ENCODE measurements around the gene JMJD8. TPM values are rescaled to one million over a fixed set of nuclear protein-coding genes. Genes with fewer than 3 reads are reported as not detected.

The JMJD8 gene
- total RNA-seq, 2 donors from 2014 or later: 40.7 to 72.1 TPM

- no peak overlapping the region for H3K4me3 ChIP-seq
- TF ChIP-seq, protein P1, sequence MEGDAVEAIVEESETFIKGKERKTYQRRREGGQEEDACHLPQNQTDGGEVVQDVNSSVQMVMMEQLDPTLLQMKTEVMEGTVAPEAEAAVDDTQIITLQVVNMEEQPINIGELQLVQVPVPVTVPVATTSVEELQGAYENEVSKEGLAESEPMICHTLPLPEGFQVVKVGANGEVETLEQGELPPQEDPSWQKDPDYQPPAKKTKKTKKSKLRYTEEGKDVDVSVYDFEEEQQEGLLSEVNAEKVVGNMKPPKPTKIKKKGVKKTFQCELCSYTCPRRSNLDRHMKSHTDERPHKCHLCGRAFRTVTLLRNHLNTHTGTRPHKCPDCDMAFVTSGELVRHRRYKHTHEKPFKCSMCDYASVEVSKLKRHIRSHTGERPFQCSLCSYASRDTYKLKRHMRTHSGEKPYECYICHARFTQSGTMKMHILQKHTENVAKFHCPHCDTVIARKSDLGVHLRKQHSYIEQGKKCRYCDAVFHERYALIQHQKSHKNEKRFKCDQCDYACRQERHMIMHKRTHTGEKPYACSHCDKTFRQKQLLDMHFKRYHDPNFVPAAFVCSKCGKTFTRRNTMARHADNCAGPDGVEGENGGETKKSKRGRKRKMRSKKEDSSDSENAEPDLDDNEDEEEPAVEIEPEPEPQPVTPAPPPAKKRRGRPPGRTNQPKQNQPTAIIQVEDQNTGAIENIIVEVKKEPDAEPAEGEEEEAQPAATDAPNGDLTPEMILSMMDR (IDR thresholded peaks at IDR 0.05): no peak
- intact Hi-C loops (cut with DNase I): no loop called here
- no peak overlapping the region for H3K27ac ChIP-seq
- DNase-seq: no peak
- H3K9me3 ChIP-seq: no peaks in the 10 kb centered on the region
- no peaks in the 10 kb centered on the region for H3K36me3 ChIP-seq
- no peak overlapping the region for H3K9ac ChIP-seq (ENCODE audit: low read depth in 2 of 2, low read length in 2 of 2)
- H3K4me1 ChIP-seq: peaks cover 31% of the 10 kb centered on the region
- H3K27me3 ChIP-seq: no peaks in the 10 kb centered on the region
Observed at GRCh38 chr16:717450-718245, 33.5 kb upstream of the JMJD8 start.

- TF ChIP-seq, protein P1 (IDR thresholded peaks at IDR 0.05): no peak
- H3K4me1 ChIP-seq: peaks cover 31% of the 10 kb centered on the region
- H3K36me3 ChIP-seq: no peaks in the 10 kb centered on the region
- no peak for DNase-seq
- H3K9ac ChIP-seq (ENCODE audit: low read depth in 2 of 2, low read length in 2 of 2): no peak overlapping the region
- H3K9me3 ChIP-seq: no peaks in the 10 kb centered on the region
- intact Hi-C loops (cut with DNase I): no loop called here
- no peak overlapping the region for H3K27ac ChIP-seq
- no peaks in the 10 kb centered on the region for H3K27me3 ChIP-seq
- no peak overlapping the region for H3K4me3 ChIP-seq
Observed at GRCh38 chr16:716768-717325, 32.7 kb upstream of the JMJD8 start.

- Histone ChIP-seq H3K27ac (no peak overlapping the region), H3K4me3 (peak overlapping the region; percentile 70), H3K4me1 (peaks cover 31% of the 10 kb centered on the region), H3K36me3 (no peaks in the 10 kb centered on the region), H3K27me3 (peaks cover 4% of the 10 kb centered on the region), H3K9me3 (no peaks in the 10 kb centered on the region), H3K9ac (ENCODE audit: low read depth in 2 of 2, low read length in 2 of 2) (peak overlapping the region in 1 of 2 donors; percentile 20)
- DNase-seq: no peak
- intact Hi-C loops (cut with DNase I): no loop called here
- TF ChIP-seq, protein P1 (IDR thresholded peaks at IDR 0.05): no peak
Observed at GRCh38 chr16:716200-716568, 32.0 kb upstream of the JMJD8 start.

DNA sequence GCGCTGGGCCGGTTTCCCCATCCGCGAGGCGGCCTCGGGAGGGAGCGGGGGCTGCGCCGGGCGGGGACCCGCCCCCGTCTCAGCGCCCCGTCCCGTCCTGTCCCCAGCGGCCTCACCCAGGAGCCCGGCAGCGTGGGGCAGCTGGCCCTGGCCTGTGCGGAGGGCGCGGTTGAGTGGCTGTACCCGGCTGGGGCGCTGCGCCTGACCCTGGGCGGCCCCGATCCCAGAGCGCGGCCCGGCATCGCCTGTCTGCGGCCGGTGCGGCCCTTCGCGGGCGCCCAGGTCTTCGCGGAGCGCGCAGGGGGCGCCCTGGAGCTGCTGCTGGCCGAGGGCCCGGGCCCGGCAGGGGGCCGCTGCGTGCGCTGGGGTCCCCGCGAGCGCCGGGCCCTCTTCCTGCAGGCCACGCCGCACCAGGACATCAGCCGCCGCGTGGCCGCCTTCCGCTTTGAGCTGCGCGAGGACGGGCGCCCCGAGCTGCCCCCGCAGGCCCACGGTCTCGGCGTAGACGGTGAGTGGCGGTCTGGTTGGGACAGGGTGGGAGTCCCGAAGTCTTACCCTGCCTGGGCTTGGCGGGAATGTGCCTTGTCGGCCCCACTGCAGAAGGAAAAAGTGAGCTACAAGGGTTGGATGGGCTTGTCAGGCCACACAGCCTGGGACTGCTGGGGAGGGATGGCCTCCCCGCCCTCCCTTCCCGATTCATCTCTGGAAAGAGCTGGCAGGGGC, 31.5 kb upstream of the JMJD8 start:
- peaks cover 8% of the 10 kb centered on the region for H3K27me3 ChIP-seq
- no peak for DNase-seq
- intact Hi-C loops (cut with DNase I): no loop called here

More for the DNA sequence above, 31.5 kb upstream of the JMJD8 start:
- H3K36me3 ChIP-seq: no peaks in the 10 kb centered on the region
- H3K27ac ChIP-seq: no peak overlapping the region
- TF ChIP-seq, protein P1 (IDR thresholded peaks at IDR 0.05): no peak
- peaks cover 31% of the 10 kb centered on the region for H3K4me1 ChIP-seq
- peak overlapping the region; percentile 19 to 51 for H3K9ac ChIP-seq (ENCODE audit: low read depth in 2 of 2, low read length in 2 of 2)
- peak overlapping the region; percentile 70 for H3K4me3 ChIP-seq
- H3K9me3 ChIP-seq: no peaks in the 10 kb centered on the region
